ENCODE measurements around the gene CH25H. TPM values are rescaled to one million over a fixed set of nuclear protein-coding genes. Genes with fewer than 3 reads are reported as not detected.

Gene CH25H
- total RNA-seq, 2 donors from 2014 or later: 2.7 to 5.6 TPM

GRCh38 chr10:89156161-89156835, 50.8 kb downstream of the CH25H start:
- TF ChIP-seq CTCF (IDR thresholded peaks at IDR 0.05): no peak
- no peak for DNase-seq (ENCODE audit: low spot score)
- H3K27me3 ChIP-seq (replicated peaks; ENCODE audit: insufficient read depth): no peaks in the 10 kb centered on the region
- H3K4me3 ChIP-seq: no peak overlapping the region
- no peaks in the 10 kb centered on the region for H3K4me1 ChIP-seq (ENCODE audit: control insufficient read depth in 1 of 2, low read depth in 2 of 2)
- no peaks in the 10 kb centered on the region for H3K9me3 ChIP-seq
- H3K27ac ChIP-seq: no peak overlapping the region
- no peaks in the 10 kb centered on the region for H3K36me3 ChIP-seq
- no peak for ATAC-seq (ENCODE audit: insufficient number of reproducible peaks, low FRiP score, low read depth)

Other genes with a start within 250 kb of the CH25H start
- gene FAS, start 216.5 kb downstream of the CH25H start, total RNA-seq: 10 to 100 TPM; 24.0 to 32.6 TPM
- 10 to 100 TPM; 39.7 to 44.2 TPM for gene LIPA, start 44.5 kb upstream of the CH25H start, total RNA-seq
- 10 to 100 TPM in 1 of 2 donors, 1 to 10 TPM in 1; 5.9 to 17.1 TPM for gene IFIT2, start 94.7 kb upstream of the CH25H start, total RNA-seq
- 10 to 100 TPM in 1 of 2 donors, 1 to 10 TPM in 1; 9.6 to 22.7 TPM for gene IFIT3, start 120.7 kb upstream of the CH25H start, total RNA-seq
- gene IFIT1B, start 170.7 kb upstream of the CH25H start, total RNA-seq: not detected
- 10 to 100 TPM in 1 of 2 donors, 1 to 10 TPM in 1; 9.0 to 44.3 TPM for gene IFIT1, start 185.3 kb upstream of the CH25H start, total RNA-seq
- gene IFIT5, start 207.3 kb upstream of the CH25H start, total RNA-seq: 10 to 100 TPM; 19.5 to 24.8 TPM